ENCODE measurements around the gene DNAJA3.

DNAJA3 gene

GRCh38 chr16:4404967-4405696 lies 20.5 kb upstream of the DNAJA3 start:
- H3K4me1 ChIP-seq (ENCODE audit: low read length), result no peaks in the 10 kb centered on the region
- TF ChIP-seq EZH2phosphoT487 (IDR thresholded peaks at IDR 0.05; ENCODE audit: low read length) (no peak), CTCF (IDR thresholded peaks at IDR 0.05; ENCODE audit: low read length) (no peak), EZH2 (optimal IDR thresholded peaks at IDR 0.05; ENCODE audit: low read depth, low read length) (no peak)
- no peak overlapping the region for H3K4me3 ChIP-seq (ENCODE audit: low read length)
- no peaks in the 10 kb centered on the region for H3K9me3 ChIP-seq (replicated peaks; ENCODE audit: insufficient read depth, low read length)
- peaks cover 14% of the 10 kb centered on the region for H3K36me3 ChIP-seq (replicated peaks; ENCODE audit: insufficient read depth, low read length)
- no peaks in the 10 kb centered on the region for H3K27me3 ChIP-seq (replicated peaks; ENCODE audit: insufficient read depth, low read length)
- no peak overlapping the region for H3K4me2 ChIP-seq (ENCODE audit: low read depth, low read length)
- no peak overlapping the region for H3K27ac ChIP-seq (ENCODE audit: low read length)
- H3K79me2 ChIP-seq (ENCODE audit: low read length), result peaks cover 65% of the 10 kb centered on the region
- no peaks in the 10 kb centered on the region for H3K9me2 ChIP-seq (replicated peaks; ENCODE audit: insufficient read depth, low read length)
- H3K9ac ChIP-seq (ENCODE audit: low read length), result no peak overlapping the region
- no peak for DNase-seq
- no peaks in the 10 kb centered on the region for H3F3A ChIP-seq (ENCODE audit: insufficient read depth, low read length)
- H2AFZ ChIP-seq (ENCODE audit: low read length), result no peak overlapping the region
- H4K20me1 ChIP-seq (ENCODE audit: insufficient read depth, low read length), result peaks cover 5% of the 10 kb centered on the region; the same call in 1 of the 2 replicates

- H3K27me3 ChIP-seq (replicated peaks; ENCODE audit: insufficient read depth, low read length), result no peaks in the 10 kb centered on the region
- no peak overlapping the region for H3K4me3 ChIP-seq (ENCODE audit: low read length)
- no peak for DNase-seq
- peaks cover 14% of the 10 kb centered on the region for H3K36me3 ChIP-seq (replicated peaks; ENCODE audit: insufficient read depth, low read length)
- no peak overlapping the region for H2AFZ ChIP-seq (ENCODE audit: low read length)
- TF ChIP-seq EZH2 (optimal IDR thresholded peaks at IDR 0.05; ENCODE audit: low read depth, low read length) (no peak), CTCF (IDR thresholded peaks at IDR 0.05; ENCODE audit: low read length) (no peak), EZH2phosphoT487 (IDR thresholded peaks at IDR 0.05; ENCODE audit: low read length) (no peak)
- no peaks in the 10 kb centered on the region for H3K4me1 ChIP-seq (ENCODE audit: low read length)
- no peaks in the 10 kb centered on the region for H3F3A ChIP-seq (ENCODE audit: insufficient read depth, low read length)
- H3K9me3 ChIP-seq (replicated peaks; ENCODE audit: insufficient read depth, low read length), result no peaks in the 10 kb centered on the region
- H3K9me2 ChIP-seq (replicated peaks; ENCODE audit: insufficient read depth, low read length), result no peaks in the 10 kb centered on the region
- no peak overlapping the region for H3K27ac ChIP-seq (ENCODE audit: low read length)
- H3K9ac ChIP-seq (ENCODE audit: low read length), result no peak overlapping the region
- no peak overlapping the region for H3K4me2 ChIP-seq (ENCODE audit: low read depth, low read length)
- peaks cover 79% of the 10 kb centered on the region for H3K79me2 ChIP-seq (ENCODE audit: low read length)
- peaks cover 16% of the 10 kb centered on the region for H4K20me1 ChIP-seq (ENCODE audit: insufficient read depth, low read length)
Observed at GRCh38 chr16:4407543-4408322, 17.9 kb upstream of the DNAJA3 start.

GRCh38 chr16:4408323-4408690 lies 17.4 kb upstream of the DNAJA3 start:
- peaks cover 21% of the 10 kb centered on the region for H4K20me1 ChIP-seq (ENCODE audit: insufficient read depth, low read length)
- H3K27ac ChIP-seq (ENCODE audit: low read length), result no peak overlapping the region
- no peaks in the 10 kb centered on the region for H3K9me2 ChIP-seq (replicated peaks; ENCODE audit: insufficient read depth, low read length)
- peaks cover 79% of the 10 kb centered on the region for H3K79me2 ChIP-seq (ENCODE audit: low read length)
- no peak overlapping the region for H3K4me3 ChIP-seq (ENCODE audit: low read length)
- no peaks in the 10 kb centered on the region for H3F3A ChIP-seq (ENCODE audit: insufficient read depth, low read length)
- H3K4me2 ChIP-seq (ENCODE audit: low read depth, low read length), result no peak overlapping the region
- no peak for DNase-seq
- TF ChIP-seq CTCF (IDR thresholded peaks at IDR 0.05; ENCODE audit: low read length) (no peak), EZH2phosphoT487 (IDR thresholded peaks at IDR 0.05; ENCODE audit: low read length) (no peak), EZH2 (optimal IDR thresholded peaks at IDR 0.05; ENCODE audit: low read depth, low read length) (no peak)
- H2AFZ ChIP-seq (ENCODE audit: low read length), result no peak overlapping the region
- no peaks in the 10 kb centered on the region for H3K27me3 ChIP-seq (replicated peaks; ENCODE audit: insufficient read depth, low read length)
- no peak overlapping the region for H3K9ac ChIP-seq (ENCODE audit: low read length)
- peaks cover 14% of the 10 kb centered on the region for H3K36me3 ChIP-seq (replicated peaks; ENCODE audit: insufficient read depth, low read length)
- H3K4me1 ChIP-seq (ENCODE audit: low read length), result no peaks in the 10 kb centered on the region
- H3K9me3 ChIP-seq (replicated peaks; ENCODE audit: insufficient read depth, low read length), result no peaks in the 10 kb centered on the region

Data from MM.1S (cell line).